ENCODE results near the gene KLHL18.

DNA sequence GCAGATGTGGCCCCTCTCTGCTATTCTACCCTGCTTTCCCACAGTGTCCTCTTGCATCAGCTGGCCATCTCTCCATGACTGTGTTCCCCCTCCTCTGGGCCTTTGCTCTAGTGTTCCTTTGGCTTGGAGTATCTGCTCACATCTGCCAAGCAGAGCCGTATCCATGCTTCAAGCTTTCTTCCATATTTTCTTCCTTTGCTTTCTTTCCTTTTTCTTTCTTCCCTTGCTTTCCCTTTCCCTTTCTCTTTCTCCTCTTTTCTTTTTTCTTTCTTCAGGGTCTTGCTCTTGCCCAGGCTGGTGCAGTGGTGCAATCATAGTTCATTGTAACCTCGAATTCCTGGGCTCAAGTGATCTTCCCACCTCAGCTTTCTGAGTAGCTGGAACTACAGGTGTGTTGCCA lies 12.6 kb downstream of the KLHL18 start:
- TF ChIP-seq, protein P1, sequence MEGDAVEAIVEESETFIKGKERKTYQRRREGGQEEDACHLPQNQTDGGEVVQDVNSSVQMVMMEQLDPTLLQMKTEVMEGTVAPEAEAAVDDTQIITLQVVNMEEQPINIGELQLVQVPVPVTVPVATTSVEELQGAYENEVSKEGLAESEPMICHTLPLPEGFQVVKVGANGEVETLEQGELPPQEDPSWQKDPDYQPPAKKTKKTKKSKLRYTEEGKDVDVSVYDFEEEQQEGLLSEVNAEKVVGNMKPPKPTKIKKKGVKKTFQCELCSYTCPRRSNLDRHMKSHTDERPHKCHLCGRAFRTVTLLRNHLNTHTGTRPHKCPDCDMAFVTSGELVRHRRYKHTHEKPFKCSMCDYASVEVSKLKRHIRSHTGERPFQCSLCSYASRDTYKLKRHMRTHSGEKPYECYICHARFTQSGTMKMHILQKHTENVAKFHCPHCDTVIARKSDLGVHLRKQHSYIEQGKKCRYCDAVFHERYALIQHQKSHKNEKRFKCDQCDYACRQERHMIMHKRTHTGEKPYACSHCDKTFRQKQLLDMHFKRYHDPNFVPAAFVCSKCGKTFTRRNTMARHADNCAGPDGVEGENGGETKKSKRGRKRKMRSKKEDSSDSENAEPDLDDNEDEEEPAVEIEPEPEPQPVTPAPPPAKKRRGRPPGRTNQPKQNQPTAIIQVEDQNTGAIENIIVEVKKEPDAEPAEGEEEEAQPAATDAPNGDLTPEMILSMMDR (IDR thresholded peaks at IDR 0.05), result no peak
- TF ChIP-seq POLR2A (IDR thresholded peaks at IDR 0.05), result no peak
- no peak for TF ChIP-seq POLR2AphosphoS5 (IDR thresholded peaks at IDR 0.05; ENCODE audit: insufficient read depth in 1 of 2, low read depth in 1 of 2)

Measured in vagina (tissue), 2 donors.